Smooth muscle cell (in vitro differentiated cells): ENCODE measurements around the gene SEMA3E. TPM values are rescaled to one million over a fixed set of nuclear protein-coding genes. Genes with fewer than 3 reads are reported as not detected.

Source experiments
- DNase-seq: peaks from one replicate; lab custom pipeline; 2025; ENCODE audit not compliant: unreplicated experiment; lab: John Stamatoyannopoulos, UW
- H2AFZ ChIP-seq: fragments of 200-600 bp; sonication (generic); 2 replicates; pipeline ENCODE4 v1.6.0; 2016; ENCODE audit warnings: antibody characterized with exemption, low read depth, mild to moderate bottlenecking
- H3F3A ChIP-seq: fragments of 200-600 bp; sonication (generic); 2 replicates; pipeline ENCODE4 v1.6.0; 2017; ENCODE audit warnings: antibody characterized with exemption, low read depth
- H3K27ac ChIP-seq: fragments of 200-600 bp; sonication (generic); 2 replicates; pipeline ENCODE4 v1.5.1; 2016; ENCODE audit warnings: low read depth, mild to moderate bottlenecking
- H3K27me3 ChIP-seq: fragments of 200-600 bp; sonication (generic); 2 replicates; pipeline ENCODE4 v1.6.1; 2016; ENCODE audit warnings: low read depth, mild to moderate bottlenecking
- H3K36me3 ChIP-seq: fragments of 200-600 bp; sonication (generic); 2 replicates; pipeline ENCODE4 v1.5.1; 2016; ENCODE audit warnings: low read depth
- H3K4me1 ChIP-seq: fragments of 200-600 bp; sonication (generic); 2 replicates; pipeline ENCODE4 v1.5.1; 2016; ENCODE audit warnings: low read depth
- H3K4me2 ChIP-seq: fragments of 200-600 bp; sonication (generic); 2 replicates; pipeline ENCODE4 v1.6.0; 2016; ENCODE audit warnings: mild to moderate bottlenecking
- H3K4me3 ChIP-seq: fragments of 200-600 bp; sonication (generic); 2 replicates; pipeline ENCODE4 v1.5.1; 2016; ENCODE audit warnings: mild to moderate bottlenecking
- H3K79me2 ChIP-seq: fragments of 200-600 bp; sonication (generic); 2 replicates; pipeline ENCODE4 v1.6.0; 2016; ENCODE audit warnings: low read depth, mild to moderate bottlenecking
- H3K9ac ChIP-seq: fragments of 200-600 bp; sonication (generic); 2 replicates; pipeline ENCODE4 v1.6.0; 2016; ENCODE audit warnings: low read depth
- H3K9me3 ChIP-seq: fragments of 200-600 bp; sonication (generic); replicated peaks from 2 replicates; pipeline ENCODE4 v1.5.1; 2016; ENCODE audit warnings: low read depth
- H4K20me1 ChIP-seq: fragments of 200-600 bp; sonication (generic); 2 replicates; pipeline ENCODE4 v1.6.0; 2016; ENCODE audit warnings: low read depth
- WGBS: methylation state at CpG from one replicate; pipeline ENCODE4 v1.1.7; 2016; ENCODE audit warnings: low lambda C conversion rate; 5-methylcytosine and 5-hydroxymethylcytosine counted together
- polyA plus RNA-seq: library from polyadenylated mRNA; unstranded; fragments of >200 nt; fragmentation: Nextera tagmentation; extraction: Ambion mirVana; gene quantifications from 2 replicates; pipeline ENCODE4 v1.2.1, GENCODE V29; 2016
- total RNA-seq: library from RNA; depleted of rRNA; stranded (reverse); fragments of >200 nt; gene quantifications from 2 replicates; pipeline ENCODE4 v1.2.3, GENCODE V29; 2014
- TF ChIP-seq, protein P1 (sequence below): fragments of 200-600 bp; sonication (generic); IDR thresholded peaks from 2 replicates; pipeline ENCODE4 v1.5.1; 2017; ENCODE audit warnings: borderline replicate concordance, mild to moderate bottlenecking, antibody characterized with exemption; ENCODE audit not compliant: insufficient read depth, poor library complexity, severe bottlenecking

Gene SEMA3E
- total and polyA plus RNA-seq, 2 experiments from 2014 or later = 0.45 to 0.66 TPM

DNA sequence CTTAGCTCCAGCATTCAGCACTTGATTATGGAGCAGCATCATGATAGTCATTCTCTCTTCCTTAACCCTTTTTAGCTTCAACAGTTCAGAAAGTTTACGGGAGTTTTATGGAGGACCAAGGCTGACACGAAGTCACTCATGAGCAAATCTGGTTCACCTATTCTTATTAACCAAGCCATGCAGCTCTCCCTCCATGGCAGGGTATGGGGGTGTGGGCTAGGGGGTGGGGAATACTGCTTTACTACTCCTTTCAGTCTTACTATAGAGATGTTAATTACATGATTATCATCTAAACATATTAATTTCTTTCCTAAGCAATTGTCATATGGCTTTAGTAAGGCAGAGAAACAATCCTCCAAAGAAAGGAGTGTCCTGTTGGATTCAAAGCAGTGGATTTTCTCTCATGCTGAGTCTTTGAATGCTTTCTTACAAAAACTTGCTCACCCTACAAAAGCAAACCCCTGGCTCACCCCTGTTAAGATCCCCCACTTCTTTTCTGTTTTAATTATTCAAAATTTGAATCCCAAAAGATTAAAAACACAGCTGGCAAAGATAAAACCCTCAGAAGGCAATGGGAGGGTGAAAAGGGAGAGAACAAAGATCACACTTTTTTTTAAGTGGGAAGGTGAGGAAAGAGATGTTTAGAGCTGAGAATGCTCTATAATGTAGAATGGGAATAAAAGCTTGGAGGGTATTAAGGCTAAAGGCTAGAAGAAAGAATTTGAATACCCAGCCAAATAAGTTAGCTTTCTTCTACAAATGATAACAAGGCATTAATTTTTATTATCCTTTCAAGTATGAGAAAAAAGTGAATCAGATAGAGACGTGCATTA lies 46.4 kb upstream of the SEMA3E start:
- Histone ChIP-seq H3K4me3 (no peak overlapping the region), H3K4me2 (no peak overlapping the region), H2AFZ (no peak overlapping the region), H3F3A (no peaks in the 10 kb centered on the region), H3K27me3 (no peaks in the 10 kb centered on the region), H3K4me1 (peaks cover 26% of the 10 kb centered on the region), H3K79me2 (no peaks in the 10 kb centered on the region), H3K9ac (no peak overlapping the region), H4K20me1 (no peaks in the 10 kb centered on the region), H3K36me3 (no peaks in the 10 kb centered on the region), H3K27ac (no peak overlapping the region), H3K9me3 (no peaks in the 10 kb centered on the region)
- TF ChIP-seq, protein P1, sequence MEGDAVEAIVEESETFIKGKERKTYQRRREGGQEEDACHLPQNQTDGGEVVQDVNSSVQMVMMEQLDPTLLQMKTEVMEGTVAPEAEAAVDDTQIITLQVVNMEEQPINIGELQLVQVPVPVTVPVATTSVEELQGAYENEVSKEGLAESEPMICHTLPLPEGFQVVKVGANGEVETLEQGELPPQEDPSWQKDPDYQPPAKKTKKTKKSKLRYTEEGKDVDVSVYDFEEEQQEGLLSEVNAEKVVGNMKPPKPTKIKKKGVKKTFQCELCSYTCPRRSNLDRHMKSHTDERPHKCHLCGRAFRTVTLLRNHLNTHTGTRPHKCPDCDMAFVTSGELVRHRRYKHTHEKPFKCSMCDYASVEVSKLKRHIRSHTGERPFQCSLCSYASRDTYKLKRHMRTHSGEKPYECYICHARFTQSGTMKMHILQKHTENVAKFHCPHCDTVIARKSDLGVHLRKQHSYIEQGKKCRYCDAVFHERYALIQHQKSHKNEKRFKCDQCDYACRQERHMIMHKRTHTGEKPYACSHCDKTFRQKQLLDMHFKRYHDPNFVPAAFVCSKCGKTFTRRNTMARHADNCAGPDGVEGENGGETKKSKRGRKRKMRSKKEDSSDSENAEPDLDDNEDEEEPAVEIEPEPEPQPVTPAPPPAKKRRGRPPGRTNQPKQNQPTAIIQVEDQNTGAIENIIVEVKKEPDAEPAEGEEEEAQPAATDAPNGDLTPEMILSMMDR = no peak
- DNase-seq = no peak
- 60% methylated on average over 3 of the region's 3 CpGs for WGBS

DNA sequence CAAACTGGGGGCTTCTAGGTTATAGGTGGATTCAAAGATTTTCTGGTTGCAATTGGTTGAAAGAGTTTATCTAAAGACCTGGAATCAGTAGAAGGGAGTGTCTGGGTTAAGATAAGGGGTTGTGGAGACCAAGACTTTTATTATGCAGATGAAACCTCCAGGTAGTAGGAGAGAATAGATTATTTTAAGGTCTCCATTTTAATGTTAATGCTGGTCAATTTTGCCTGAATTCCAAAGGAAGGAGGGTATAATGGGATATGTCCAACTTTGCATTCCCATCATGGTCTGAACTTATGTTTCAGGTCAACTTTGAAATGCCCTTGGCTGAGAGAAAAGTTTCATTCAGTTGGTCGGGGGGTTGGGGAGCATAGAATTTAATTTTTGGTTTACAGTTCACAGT lies 44.3 kb upstream of the SEMA3E start:
- no peak overlapping the region for H3K9ac ChIP-seq
- H3K36me3 ChIP-seq = no peaks in the 10 kb centered on the region
- no peaks in the 10 kb centered on the region for H3K27me3 ChIP-seq
- H3K27ac ChIP-seq = no peak overlapping the region
- H3K4me2 ChIP-seq = no peak overlapping the region
- H3K79me2 ChIP-seq = no peaks in the 10 kb centered on the region
- TF ChIP-seq, protein P1 = no peak
- no peak for DNase-seq
- H3K4me3 ChIP-seq = no peak overlapping the region
- no peaks in the 10 kb centered on the region for H3K9me3 ChIP-seq
- H4K20me1 ChIP-seq = no peaks in the 10 kb centered on the region
- peaks cover 21% of the 10 kb centered on the region for H3K4me1 ChIP-seq
- H2AFZ ChIP-seq = no peak overlapping the region
- 92% methylated on average over 1 of the region's 1 CpG for whole genome bisulfite sequencing
- H3F3A ChIP-seq = no peaks in the 10 kb centered on the region

DNA sequence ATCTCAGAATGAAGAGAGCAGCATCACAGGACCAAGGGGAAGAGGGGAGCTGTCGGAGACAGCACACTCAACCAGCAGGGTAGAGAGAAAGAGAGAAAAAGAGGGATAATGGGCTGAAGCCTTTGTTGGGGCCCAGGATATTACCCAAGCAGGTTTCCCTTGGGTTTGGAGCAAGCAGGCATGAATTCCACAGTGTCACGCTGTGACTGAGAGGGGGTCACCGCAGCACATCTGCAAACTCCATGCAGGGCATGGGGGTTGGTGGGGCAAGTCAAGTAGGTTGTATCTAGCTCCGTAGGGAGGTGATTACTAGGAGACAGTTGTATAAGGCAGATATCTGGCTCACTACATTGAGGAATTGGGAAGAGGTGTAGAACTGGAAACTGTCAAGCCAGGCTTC lies 42.2 kb upstream of the SEMA3E start:
- Histone ChIP-seq H3F3A (no peaks in the 10 kb centered on the region), H2AFZ (no peak overlapping the region), H3K27ac (no peak overlapping the region), H3K9ac (no peak overlapping the region), H4K20me1 (no peaks in the 10 kb centered on the region), H3K4me1 (peaks cover 15% of the 10 kb centered on the region), H3K9me3 (no peaks in the 10 kb centered on the region), H3K4me2 (no peak overlapping the region), H3K79me2 (no peaks in the 10 kb centered on the region), H3K36me3 (no peaks in the 10 kb centered on the region), H3K4me3 (no peak overlapping the region), H3K27me3 (no peaks in the 10 kb centered on the region)
- TF ChIP-seq, protein P1 = no peak
- WGBS = 65% methylated on average over 4 of the region's 4 CpGs
- no peak for DNase-seq

DNA sequence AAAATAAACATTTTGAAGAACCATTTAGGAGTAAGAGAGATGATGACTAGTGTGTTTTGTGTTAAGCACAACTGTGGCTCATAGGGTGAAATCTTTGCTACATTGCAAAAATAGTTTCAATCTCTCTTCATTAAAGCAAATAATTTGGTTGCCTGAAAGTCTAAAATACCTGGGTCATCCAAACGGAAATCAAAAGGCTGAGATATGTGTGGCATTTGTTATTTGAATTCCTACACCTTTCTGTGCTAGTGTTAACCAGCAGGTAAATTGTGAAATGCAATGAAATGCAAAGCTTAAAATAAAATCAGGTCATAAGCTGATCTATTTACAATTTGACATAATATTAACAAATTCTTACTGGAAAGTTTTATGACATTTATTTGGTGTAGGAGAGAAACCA lies 40.9 kb upstream of the SEMA3E start:
- Histone ChIP-seq H3K36me3 (no peaks in the 10 kb centered on the region), H3K9ac (no peak overlapping the region), H3K4me3 (no peak overlapping the region), H3K9me3 (no peaks in the 10 kb centered on the region), H3K27ac (no peak overlapping the region), H2AFZ (no peak overlapping the region), H4K20me1 (no peaks in the 10 kb centered on the region), H3K79me2 (no peaks in the 10 kb centered on the region), H3K4me1 (peaks cover 16% of the 10 kb centered on the region), H3F3A (no peaks in the 10 kb centered on the region), H3K4me2 (no peak overlapping the region), H3K27me3 (no peaks in the 10 kb centered on the region)
- DNase-seq = no peak
- WGBS = 25% methylated on average over 1 of the region's 1 CpG
- TF ChIP-seq, protein P1 = no peak
